OCI-LY7 (cell line): ENCODE data around the gene AGPAT3.

Experiments used
- EZH2phosphoT487 ChIP-seq: fragments of 200-600 bp; sonication (generic); IDR thresholded peaks from 2 replicates; pipeline ENCODE4 v1.6.1; 2018; ENCODE audit warnings: low read depth, borderline replicate concordance, mild to moderate bottlenecking, mixed run types, antibody characterized with exemption, low read length, moderate library complexity, mixed read lengths
- TF ChIP-seq, protein P1 (sequence below): fragments of 200-600 bp; sonication (generic); conservative IDR thresholded peaks from 2 replicates; pipeline ENCODE4 v1.5.1; 2014; ENCODE audit warnings: mild to moderate bottlenecking, antibody characterized with exemption, low read length, moderate library complexity, mixed read lengths

DNA sequence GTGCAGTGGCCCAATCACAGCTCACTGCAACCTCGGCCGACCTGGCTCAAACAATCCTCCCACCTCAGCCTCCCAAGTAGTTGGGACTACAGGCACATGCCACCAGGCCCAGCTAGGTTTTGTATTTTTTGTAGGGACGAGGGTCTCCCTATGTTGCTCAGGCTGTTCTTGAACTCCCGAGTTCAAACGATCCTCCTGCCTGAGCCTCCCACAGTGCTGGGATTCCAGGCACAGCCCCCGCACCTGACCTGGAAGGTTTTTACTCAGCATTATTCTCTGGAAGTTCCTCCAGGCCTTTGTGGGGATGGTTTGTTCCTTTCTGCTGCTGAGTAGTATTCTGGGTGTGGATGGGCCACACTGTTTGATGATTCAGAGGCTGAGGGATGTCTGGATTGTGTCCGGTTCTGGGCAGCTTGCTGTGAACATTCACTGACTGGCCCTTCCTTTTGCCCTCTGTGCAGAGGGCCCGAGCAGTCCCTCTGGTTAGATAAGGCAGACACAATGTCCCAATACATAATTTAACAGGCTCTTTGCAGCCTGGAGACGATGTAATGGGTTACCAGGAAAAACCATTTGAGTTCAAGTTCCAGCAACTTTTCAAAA lies 141.1 kb downstream of the AGPAT3 start:
- TF ChIP-seq, protein P1, sequence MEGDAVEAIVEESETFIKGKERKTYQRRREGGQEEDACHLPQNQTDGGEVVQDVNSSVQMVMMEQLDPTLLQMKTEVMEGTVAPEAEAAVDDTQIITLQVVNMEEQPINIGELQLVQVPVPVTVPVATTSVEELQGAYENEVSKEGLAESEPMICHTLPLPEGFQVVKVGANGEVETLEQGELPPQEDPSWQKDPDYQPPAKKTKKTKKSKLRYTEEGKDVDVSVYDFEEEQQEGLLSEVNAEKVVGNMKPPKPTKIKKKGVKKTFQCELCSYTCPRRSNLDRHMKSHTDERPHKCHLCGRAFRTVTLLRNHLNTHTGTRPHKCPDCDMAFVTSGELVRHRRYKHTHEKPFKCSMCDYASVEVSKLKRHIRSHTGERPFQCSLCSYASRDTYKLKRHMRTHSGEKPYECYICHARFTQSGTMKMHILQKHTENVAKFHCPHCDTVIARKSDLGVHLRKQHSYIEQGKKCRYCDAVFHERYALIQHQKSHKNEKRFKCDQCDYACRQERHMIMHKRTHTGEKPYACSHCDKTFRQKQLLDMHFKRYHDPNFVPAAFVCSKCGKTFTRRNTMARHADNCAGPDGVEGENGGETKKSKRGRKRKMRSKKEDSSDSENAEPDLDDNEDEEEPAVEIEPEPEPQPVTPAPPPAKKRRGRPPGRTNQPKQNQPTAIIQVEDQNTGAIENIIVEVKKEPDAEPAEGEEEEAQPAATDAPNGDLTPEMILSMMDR: no peak
- no peak for TF ChIP-seq EZH2phosphoT487
